Fibroblast of lung (primary cell): Measurements from ENCODE around the gene PPFIA4. TPM values are rescaled to one million over a fixed set of nuclear protein-coding genes. Genes with fewer than 3 reads are reported as not detected.

Source experiments
- DNase-seq, 2 donors: peaks; one replicate each; pipeline versions ENCODE4 v3.0.0 to v3.0.0-alpha.2; 2010; ENCODE audit warnings: low read depth in 2 of 2
- H2AFZ ChIP-seq: 2 replicates; pipeline ENCODE4 v1.5.1; 2012; ENCODE audit warnings: low read length, control low read depth, inconsistent platforms
- H3K27ac ChIP-seq: 2 replicates; pipeline ENCODE4 v1.5.1; 2011; ENCODE audit warnings: low read length, control low read depth; ENCODE audit not compliant: insufficient read depth
- H3K27me3 ChIP-seq: 2 replicates; pipeline ENCODE4 v1.5.1; 2011; ENCODE audit warnings: mild to moderate bottlenecking, low read length; ENCODE audit not compliant: control insufficient read depth, insufficient read depth
- H3K36me3 ChIP-seq: 2 replicates; pipeline ENCODE4 v1.5.1; 2011; ENCODE audit warnings: low read length; ENCODE audit not compliant: control insufficient read depth, insufficient read depth
- H3K4me1 ChIP-seq: 2 replicates; pipeline ENCODE4 v1.5.1; 2011; ENCODE audit warnings: low read length; ENCODE audit not compliant: control insufficient read depth, insufficient read depth; ENCODE audit errors: extremely low read depth
- H3K4me2 ChIP-seq: 2 replicates; pipeline ENCODE4 v1.5.1; 2011; ENCODE audit warnings: low read length, control low read depth; ENCODE audit not compliant: insufficient read depth; ENCODE audit errors: extremely low read depth
- H3K4me3 ChIP-seq, 4 experiments: fragments of 200-600 bp in 1 of 4; sonication (generic) in 1 of 4; replicated peaks in 1 of 4; 2 replicates each; pipeline ENCODE4 v1.5.1; 2011 to 2016; ENCODE audit warnings: low read length in 4 of 4, low read depth in 3 of 4, mild to moderate bottlenecking in 3 of 4, control low read depth in 2 of 4, inconsistent platforms in 1 of 4, mixed read lengths in 1 of 4; ENCODE audit not compliant: insufficient read depth in 1 of 4; ENCODE audit errors: control extremely low read depth in 1 of 4
- H3K79me2 ChIP-seq: 2 replicates; pipeline ENCODE4 v1.5.1; 2012; ENCODE audit warnings: mild to moderate bottlenecking, low read length, inconsistent platforms; ENCODE audit not compliant: control insufficient read depth, insufficient read depth
- H3K9ac ChIP-seq: 2 replicates; pipeline ENCODE4 v1.5.1; 2011; ENCODE audit warnings: mild to moderate bottlenecking, low read length, control low read depth; ENCODE audit not compliant: insufficient read depth
- H3K9me3 ChIP-seq: 2 replicates; pipeline ENCODE4 v1.5.1; 2012; ENCODE audit warnings: low read depth, low read length; ENCODE audit not compliant: control insufficient read depth, insufficient read depth
- H4K20me1 ChIP-seq: 2 replicates; pipeline ENCODE4 v1.5.1; 2011; ENCODE audit warnings: low read length; ENCODE audit not compliant: control insufficient read depth, insufficient read depth; ENCODE audit errors: extremely low read depth
- CTCF ChIP-seq, 2 donors: IDR thresholded peaks in 1 of 2; conservative IDR thresholded peaks in 1 of 2; 1 replicate in 1 of 2; 2 replicates in 1 of 2; pipeline ENCODE4 v1.5.1; 2011 to 2012; ENCODE audit warnings: low read length in 2 of 2, control low read depth in 1 of 2, inconsistent platforms in 1 of 2, low read depth in 1 of 2, mild to moderate bottlenecking in 1 of 2
- EZH2 ChIP-seq: IDR thresholded peaks from 2 replicates; pipeline ENCODE4 v1.5.1; 2012; ENCODE audit warnings: low read length, control low read depth, mild to moderate bottlenecking; ENCODE audit errors: missing control alignments
- polyA plus RNA-seq, 2 donors: library from polyadenylated mRNA; depleted of rRNA in 1 of 2; stranded (reverse) in 1 of 2; unstranded in 1 of 2; fragments of >200 nt; gene quantifications; 2 replicates each; pipeline ENCODE4 v1.2.1, GENCODE V29; 2011 to 2012; ENCODE audit warnings: missing spikeins in 1 of 2
- total RNA-seq: library from RNA; depleted of rRNA; stranded (reverse); fragments of >200 nt; gene quantifications from 2 replicates; pipeline ENCODE4 v1.2.1, GENCODE V29; 2014

PPFIA4 gene
- total and polyA plus RNA-seq, 2 donors (not counting 1 experiment from before 2014, with no cell fraction given) = 3.2 to 4.3 TPM

DNA sequence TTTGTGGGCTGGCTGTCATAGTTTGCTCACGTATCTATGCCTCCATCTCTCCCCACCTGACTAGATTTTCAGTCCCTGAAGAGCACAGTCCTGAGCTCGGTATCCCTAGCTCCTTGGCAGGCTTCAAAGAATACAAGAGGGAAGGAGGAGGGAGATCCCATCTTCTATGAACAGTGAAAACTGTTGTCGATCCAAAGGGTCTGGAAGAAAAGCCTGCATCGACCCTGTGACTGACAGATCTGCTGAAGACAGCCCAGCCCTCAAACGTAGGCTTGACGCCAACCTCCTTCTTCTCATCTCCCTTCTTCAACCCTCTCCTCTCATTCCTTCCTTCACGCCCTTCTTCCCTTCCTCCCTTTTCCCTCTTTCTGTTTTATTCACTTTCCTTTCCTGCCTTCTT, 87.9 kb downstream of the PPFIA4 start:
- H3K79me2 ChIP-seq = no peaks in the 10 kb centered on the region
- H3K9ac ChIP-seq = no peak overlapping the region
- TF ChIP-seq EZH2 (no peak), CTCF (conservative IDR thresholded peaks at IDR 0.05 in 1 of 2, IDR thresholded peaks at IDR 0.05 in 1 of 2; ENCODE audit: low read depth in 1 of 2, low read length in 2 of 2) (no peak)
- H4K20me1 ChIP-seq = no peaks in the 10 kb centered on the region
- no peak overlapping the region for H3K27ac ChIP-seq
- H3K4me3 ChIP-seq = no peak overlapping the region
- DNase-seq = no peak
- no peaks in the 10 kb centered on the region for H3K4me1 ChIP-seq
- H3K36me3 ChIP-seq = no peaks in the 10 kb centered on the region
- peaks cover 48% of the 10 kb centered on the region for H3K27me3 ChIP-seq
- no peak overlapping the region for H2AFZ ChIP-seq
- H3K9me3 ChIP-seq = no peaks in the 10 kb centered on the region
- H3K4me2 ChIP-seq = no peak overlapping the region

GRCh38 chr1:203116091-203116820, 90.0 kb downstream of the PPFIA4 start:
- H3K4me3 ChIP-seq = no peak overlapping the region
- no peak overlapping the region for H3K9ac ChIP-seq
- H3K79me2 ChIP-seq = no peaks in the 10 kb centered on the region
- H3K36me3 ChIP-seq = no peaks in the 10 kb centered on the region
- DNase-seq = no peak
- no peak overlapping the region for H3K27ac ChIP-seq
- peaks cover 51% of the 10 kb centered on the region for H3K27me3 ChIP-seq
- no peak overlapping the region for H3K4me2 ChIP-seq
- H3K4me1 ChIP-seq = no peaks in the 10 kb centered on the region
- TF ChIP-seq EZH2 = no peak
- no peak for TF ChIP-seq CTCF (conservative IDR thresholded peaks at IDR 0.05 in 1 of 2, IDR thresholded peaks at IDR 0.05 in 1 of 2; ENCODE audit: low read depth in 1 of 2, low read length in 2 of 2)
- no peaks in the 10 kb centered on the region for H3K9me3 ChIP-seq
- no peaks in the 10 kb centered on the region for H4K20me1 ChIP-seq
- no peak overlapping the region for H2AFZ ChIP-seq

DNA sequence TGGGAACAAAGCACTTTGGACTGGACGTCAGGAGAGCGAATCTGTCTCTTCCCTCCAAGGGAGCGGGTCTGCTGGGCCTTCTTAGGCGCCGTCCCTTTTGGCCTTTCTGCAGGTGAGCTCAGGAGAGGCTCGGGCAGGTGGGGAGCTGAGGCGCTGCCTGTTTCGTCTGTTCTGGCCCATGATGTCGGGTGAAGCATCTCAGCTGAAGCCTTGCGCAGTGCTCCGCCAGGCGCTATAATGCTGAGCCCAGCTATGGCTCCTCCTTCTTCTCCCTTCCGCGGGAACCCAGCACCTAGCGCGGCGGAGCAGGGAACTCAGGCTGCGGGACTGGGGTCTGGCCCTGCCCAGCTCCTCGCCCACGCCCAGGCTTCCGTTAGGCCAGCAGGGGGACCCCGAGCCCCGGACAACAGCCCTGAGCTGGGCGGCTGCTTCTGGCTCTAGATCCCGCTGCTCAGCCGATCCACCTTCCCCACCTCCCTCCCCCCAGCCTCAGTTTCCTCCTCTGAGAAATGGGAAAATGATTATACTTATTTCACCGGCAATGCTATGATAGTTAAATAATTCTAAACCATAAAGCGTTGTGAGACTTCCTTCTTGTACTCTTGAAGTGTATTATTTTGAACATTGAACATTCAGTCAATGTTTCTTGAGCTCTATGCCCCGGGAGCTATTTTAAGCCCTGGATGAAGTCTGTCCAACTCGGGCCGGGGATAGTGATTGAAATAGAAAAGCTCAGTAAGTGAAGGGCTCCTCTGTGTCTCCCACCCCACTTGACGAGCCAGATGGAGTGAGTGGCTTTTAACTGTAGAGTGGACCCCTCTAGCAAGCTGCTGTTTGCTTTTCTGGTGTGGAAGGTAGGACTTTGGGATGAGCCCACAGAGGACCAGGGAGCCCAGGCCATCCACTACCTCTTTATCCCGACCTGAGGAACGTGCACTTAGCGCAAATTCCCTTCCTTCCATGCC, 91.6 kb downstream of the PPFIA4 start:
- DNase-seq = peak; percentile 49 to 54
- H3K9me3 ChIP-seq = no peaks in the 10 kb centered on the region
- no peak overlapping the region for H3K4me3 ChIP-seq
- no peak overlapping the region for H2AFZ ChIP-seq
- TF ChIP-seq CTCF (conservative IDR thresholded peaks at IDR 0.05 in 1 of 2, IDR thresholded peaks at IDR 0.05 in 1 of 2; ENCODE audit: low read depth in 1 of 2, low read length in 2 of 2) (peak; percentile 61 to 72), EZH2 (no peak)
- H3K4me1 ChIP-seq = no peaks in the 10 kb centered on the region
- no peaks in the 10 kb centered on the region for H3K79me2 ChIP-seq
- no peaks in the 10 kb centered on the region for H4K20me1 ChIP-seq
- H3K27ac ChIP-seq = no peak overlapping the region
- H3K9ac ChIP-seq = no peak overlapping the region
- peaks cover 53% of the 10 kb centered on the region for H3K27me3 ChIP-seq
- no peak overlapping the region for H3K4me2 ChIP-seq
- no peaks in the 10 kb centered on the region for H3K36me3 ChIP-seq
